Activated CD4-positive, alpha-beta T cell treated with anti-CD3 and anti-CD28 coated beads for 36 hours (primary cell): ENCODE results near the gene RAD18. TPM values are rescaled to one million over a fixed set of nuclear protein-coding genes. Genes with fewer than 3 reads are reported as not detected.

ENCODE experiments used
- ATAC-seq: fragments of 200-7000 bp; cut with Tn5 transposase; one replicate; pipeline ENCODE4 v1.10.0; 2021; ENCODE audit warnings: mild to moderate bottlenecking, moderate library complexity
- CTCF ChIA-PET: fragments of 350-600 bp; sonication (Branson Sonifier 250); formaldehyde crosslinking; loops from one replicate; lab custom pipeline; 2021; ENCODE audit warnings: antibody characterized with exemption; lab: Charles Lee
- POLR2A ChIA-PET: fragments of 350-600 bp; sonication (Branson Sonifier 250); formaldehyde crosslinking; loops from one replicate; lab custom pipeline; 2021; ENCODE audit warnings: antibody characterized with exemption, inconsistent platforms; lab: Charles Lee
- DNase-seq: peaks from one replicate; pipeline ENCODE4 v3.0.0-alpha.2; 2020
- H3K27ac Mint-ChIP-seq: one replicate; pipeline ENCODE4 v1.8.0; 2021; ENCODE audit warnings: mixed read lengths
- H3K27me3 Mint-ChIP-seq: one replicate; pipeline ENCODE4 v1.8.0; 2021; ENCODE audit warnings: mixed read lengths
- H3K36me3 Mint-ChIP-seq: one replicate; pipeline ENCODE4 v1.8.0; 2021; ENCODE audit warnings: low read depth, mixed read lengths
- H3K4me1 Mint-ChIP-seq: one replicate; pipeline ENCODE4 v1.8.0; 2021; ENCODE audit warnings: mixed read lengths
- H3K4me3 Mint-ChIP-seq: one replicate; pipeline ENCODE4 v1.8.0; 2021; ENCODE audit warnings: mild to moderate bottlenecking, moderate library complexity, mixed read lengths
- H3K9me3 Mint-ChIP-seq: one replicate; pipeline ENCODE4 v1.8.0; 2021; ENCODE audit warnings: low read depth, mixed read lengths
- intact Hi-C, 2 experiments: fragments of 100-400 bp; cut with DNase I in 1 of 2; cut with micrococcal nuclease in 1 of 2; formaldehyde crosslinking; loops; one replicate each; pipeline versions ENCODE4 v1.14.2 to v1.15.1; 2022 to 2024; cut with DNase I, micrococcal nuclease
- total RNA-seq, 2 experiments: library from RNA; stranded (reverse); gene quantifications; one replicate each; pipeline ENCODE4 v1.2.3, GENCODE V29; 2021

RAD18 gene
- total RNA-seq, 2 experiments from 2014 or later: 47.8 to 50.5 TPM

DNA sequence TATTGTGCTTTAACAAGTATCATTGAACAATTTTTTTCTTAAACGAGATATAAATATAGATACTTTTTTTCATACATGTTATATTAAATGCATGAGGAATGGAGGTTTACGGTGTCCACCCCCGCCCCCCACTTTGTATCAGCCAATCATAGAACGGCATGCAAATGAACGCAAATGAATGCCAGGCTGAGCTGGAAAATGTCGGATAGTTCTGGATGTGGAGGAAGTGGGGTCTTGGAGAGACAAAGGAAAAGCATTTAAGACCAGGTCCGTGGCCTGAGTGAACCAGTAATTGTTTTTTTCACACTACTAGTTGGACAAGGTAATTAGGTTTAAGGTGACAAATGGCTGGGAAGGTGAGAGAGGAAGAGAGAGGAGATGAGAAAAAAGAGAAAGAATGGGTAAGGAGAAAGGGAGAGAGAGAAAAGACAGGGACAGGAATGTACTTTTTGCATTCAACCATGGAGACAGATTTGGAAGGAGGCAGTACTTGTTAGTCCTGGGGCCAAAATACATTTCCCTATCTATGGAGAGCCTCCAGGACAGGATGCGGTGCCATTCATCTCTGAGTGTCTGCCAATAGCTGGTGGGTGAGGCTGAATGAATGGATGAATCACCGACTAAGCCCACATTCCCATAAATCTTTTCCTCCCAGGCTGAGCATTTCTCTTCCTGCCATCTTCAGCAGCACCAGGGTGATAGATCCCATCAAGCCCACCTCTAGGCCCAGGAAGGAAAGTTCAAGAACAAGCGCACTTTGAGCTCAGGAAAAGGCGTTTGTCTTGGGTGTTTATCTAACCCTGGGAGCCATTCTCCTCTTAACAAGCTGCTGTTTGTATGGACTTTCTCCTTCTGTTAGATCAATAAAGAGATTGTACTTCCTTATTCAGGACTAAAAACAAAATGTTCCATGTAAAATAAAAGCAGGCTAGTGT is 1.4 kb upstream of the RAD18 start:
- DNase-seq (no peak), ATAC-seq (no peak)
- Mint-ChIP-seq H3K4me3 (peak overlapping the region; percentile 95), H3K4me1 (peaks cover 26% of the 10 kb centered on the region), H3K9me3 (no peaks in the 10 kb centered on the region), H3K36me3 (peaks cover 16% of the 10 kb centered on the region), H3K27ac (no peak overlapping the region), H3K27me3 (no peaks in the 10 kb centered on the region)
- CTCF ChIA-PET: interaction anchor here (1.1 to 1.2 kb wide), 2 partner anchors 23 to 335 kb away, joined by 4 to 5 read pairs; no protein-coding TSS in a partner anchor
- POLR2A ChIA-PET: no interaction called here
- intact Hi-C loops: loop anchor here (5.0 kb wide), 3 partner anchors 433 to 1358 kb away; partner anchors contain the start of genes BRPF1 (in 1 of the 2), SEC13 (in 1 of the 2) and SETD5 (in 1 of the 2)

DNA sequence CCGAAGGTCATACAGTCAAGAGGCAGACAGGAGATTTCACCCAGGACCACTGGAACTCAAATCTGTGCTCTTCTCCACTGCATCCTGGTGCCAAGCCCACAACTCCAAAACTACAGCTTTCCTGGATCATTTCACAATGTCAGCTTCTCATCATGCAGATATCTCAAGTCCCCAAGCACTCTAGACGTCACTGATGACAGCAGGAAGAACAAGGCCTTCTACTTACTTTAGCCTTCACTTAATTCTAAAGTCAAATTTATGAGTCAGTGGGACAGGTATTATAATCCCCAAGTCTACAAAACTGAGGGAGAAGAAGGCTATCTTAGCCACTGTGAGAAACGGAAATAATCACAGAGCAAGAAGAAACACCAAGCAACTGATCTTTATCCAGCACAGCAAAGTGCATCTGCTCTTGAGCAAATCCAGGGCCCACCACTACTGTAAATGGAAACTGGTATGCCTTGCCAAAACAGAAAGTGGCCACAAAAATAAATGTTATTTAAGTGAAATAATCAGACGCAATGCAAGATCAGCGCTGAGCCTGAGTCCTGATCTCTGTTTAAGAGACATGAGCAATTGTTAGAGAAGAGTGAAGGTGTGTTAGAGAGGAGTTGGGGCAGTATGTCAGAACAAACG is 928 bp downstream of the RAD18 start:
- H3K27ac Mint-ChIP-seq: peak overlapping the region; percentile 93
- no peaks in the 10 kb centered on the region for H3K27me3 Mint-ChIP-seq
- CTCF ChIA-PET: interaction anchor here (0.6 to 1.2 kb wide), 4 partner anchors 17 to 339 kb away, joined by 3 to 4 read pairs (median 4); no protein-coding TSS in a partner anchor
- no peaks in the 10 kb centered on the region for H3K9me3 Mint-ChIP-seq
- H3K36me3 Mint-ChIP-seq: peaks cover 32% of the 10 kb centered on the region
- POLR2A ChIA-PET: no interaction called here
- intact Hi-C loops: loop anchor here (2.0 to 5.0 kb wide), 6 partner anchors 400 to 1360 kb away; partner anchors contain the start of genes BRPF1 (in 1 of the 2), EMC3 (in 1 of the 2), MTMR14 (in 1 of the 2) and SEC13 (in 1 of the 2)
- DNase-seq (no peak), ATAC-seq (no peak)
- peaks cover 35% of the 10 kb centered on the region for H3K4me1 Mint-ChIP-seq
- H3K4me3 Mint-ChIP-seq: peak overlapping the region; percentile 95

DNA sequence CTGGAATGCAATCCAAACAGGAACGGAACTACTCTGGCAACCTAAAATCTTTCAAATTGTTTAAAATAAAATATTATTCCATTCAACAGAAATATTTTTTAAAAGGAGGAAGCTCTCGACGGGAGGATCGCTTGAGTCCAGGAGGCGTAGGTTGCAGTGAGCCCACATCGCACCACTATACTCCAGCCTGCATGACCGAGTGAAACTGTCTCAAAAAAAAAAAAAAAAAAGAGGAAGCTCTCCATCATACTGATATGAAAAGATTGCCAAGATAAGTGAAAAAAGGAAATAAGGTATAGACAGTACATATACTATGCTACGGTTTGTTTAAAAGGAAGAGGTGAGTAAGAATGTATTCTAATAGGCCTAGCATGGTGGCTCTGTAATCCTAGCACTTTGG is 3.6 kb downstream of the RAD18 start:
- POLR2A ChIA-PET: no interaction called here

DNA sequence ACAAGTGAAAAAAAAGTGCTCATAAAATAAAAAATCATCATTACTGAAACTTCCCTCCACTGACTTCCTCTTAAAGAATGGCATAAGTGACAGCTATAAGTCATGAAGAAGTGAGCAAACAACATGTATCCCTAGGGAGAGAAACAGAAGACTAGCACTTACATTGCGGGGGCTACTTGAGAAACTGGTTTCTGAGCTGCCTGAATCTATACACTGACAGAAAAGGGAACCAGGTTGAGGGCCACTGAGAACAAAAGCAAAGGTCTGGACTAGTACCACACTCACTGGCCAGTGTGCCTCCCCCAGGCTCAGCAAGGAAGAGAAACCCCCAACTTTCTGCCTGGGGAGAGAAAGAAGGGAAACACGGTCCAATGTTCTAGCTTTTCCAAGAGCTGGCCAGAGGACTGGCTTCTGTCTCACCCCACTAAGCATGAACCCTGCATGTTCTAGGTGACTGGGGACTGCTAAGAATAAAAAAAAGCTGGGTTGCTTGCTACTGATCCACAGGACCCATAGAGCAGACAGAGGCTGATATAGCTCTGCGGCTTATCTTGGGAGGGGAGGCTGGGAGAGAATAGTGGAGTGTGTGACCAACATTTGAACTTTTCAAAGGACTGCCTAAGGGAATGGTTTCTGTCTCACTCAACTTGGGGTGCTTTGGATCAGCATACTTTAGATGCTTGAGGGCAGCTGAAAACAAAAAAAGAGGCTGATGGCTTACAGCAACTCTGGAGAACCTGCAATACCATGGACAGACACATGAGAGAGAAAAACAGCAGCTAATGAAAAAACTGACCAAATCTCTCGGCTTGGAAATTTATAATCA is 8.1 kb downstream of the RAD18 start:
- Mint-ChIP-seq H3K27me3 (no peaks in the 10 kb centered on the region), H3K27ac (no peak overlapping the region), H3K4me3 (no peak overlapping the region), H3K9me3 (no peaks in the 10 kb centered on the region), H3K4me1 (peaks cover 22% of the 10 kb centered on the region), H3K36me3 (peaks cover 31% of the 10 kb centered on the region)
- ATAC-seq: no peak
- intact Hi-C loops: no loop called here
- ChIA-PET POLR2A (no interaction called here), CTCF (interaction anchor here (1.3 kb wide), 1 partner anchor 14 kb away, joined by 3 read pairs; no protein-coding TSS in a partner anchor)
- no peak for DNase-seq

More for the DNA sequence above, 3.6 kb downstream of the RAD18 start:
- intact Hi-C loops: loop anchor here (5.0 kb wide), 3 partner anchors 438 to 1363 kb away; partner anchors contain the start of genes BRPF1 (in 1 of the 2), SEC13 (in 1 of the 2) and SETD5 (in 1 of the 2)
- ATAC-seq (no peak), DNase-seq (no peak)
- no peak overlapping the region for H3K27ac Mint-ChIP-seq
- H3K9me3 Mint-ChIP-seq: no peaks in the 10 kb centered on the region
- peaks cover 41% of the 10 kb centered on the region for H3K36me3 Mint-ChIP-seq
- CTCF ChIA-PET: interaction anchor here (1.8 kb wide), 1 partner anchor 11 kb away, joined by 4 read pairs; no protein-coding TSS in a partner anchor
- peaks cover 37% of the 10 kb centered on the region for H3K4me1 Mint-ChIP-seq
- no peaks in the 10 kb centered on the region for H3K27me3 Mint-ChIP-seq
- H3K4me3 Mint-ChIP-seq: no peak overlapping the region

DNA sequence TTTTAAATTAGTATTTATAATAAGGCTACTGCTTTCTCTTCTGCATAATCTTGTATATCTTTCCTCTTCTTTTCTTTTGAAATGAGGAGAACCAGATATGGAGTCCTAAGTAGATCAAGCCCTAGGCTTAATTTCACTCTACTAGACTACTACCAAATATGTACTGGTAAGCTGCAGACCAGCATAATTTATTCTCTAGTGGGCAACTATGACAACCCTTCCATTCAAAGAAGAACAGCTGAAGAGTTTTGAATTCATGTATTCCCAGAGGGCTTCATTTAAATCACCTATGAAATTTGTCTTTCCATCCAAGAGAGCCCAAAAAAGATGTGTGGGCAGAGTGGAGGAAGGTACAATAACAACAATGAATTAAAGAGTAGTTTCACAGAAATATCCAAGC is 10.0 kb downstream of the RAD18 start:
- Mint-ChIP-seq H3K4me3 (no peak overlapping the region), H3K27me3 (no peaks in the 10 kb centered on the region), H3K4me1 (peaks cover 16% of the 10 kb centered on the region), H3K27ac (no peak overlapping the region), H3K36me3 (peaks cover 17% of the 10 kb centered on the region), H3K9me3 (no peaks in the 10 kb centered on the region)
- ChIA-PET POLR2A (interaction anchor here (0.9 kb wide), 1 partner anchor 10 kb away, joined by 3 read pairs; the partner anchor contains the start of gene RAD18), CTCF (interaction anchor here (0.7 to 1.0 kb wide), 2 partner anchors 11 to 14 kb away, joined by 4 read pairs; no protein-coding TSS in a partner anchor)
- DNase-seq: no peak
- intact Hi-C loops: no loop called here
- no peak for ATAC-seq

DNA sequence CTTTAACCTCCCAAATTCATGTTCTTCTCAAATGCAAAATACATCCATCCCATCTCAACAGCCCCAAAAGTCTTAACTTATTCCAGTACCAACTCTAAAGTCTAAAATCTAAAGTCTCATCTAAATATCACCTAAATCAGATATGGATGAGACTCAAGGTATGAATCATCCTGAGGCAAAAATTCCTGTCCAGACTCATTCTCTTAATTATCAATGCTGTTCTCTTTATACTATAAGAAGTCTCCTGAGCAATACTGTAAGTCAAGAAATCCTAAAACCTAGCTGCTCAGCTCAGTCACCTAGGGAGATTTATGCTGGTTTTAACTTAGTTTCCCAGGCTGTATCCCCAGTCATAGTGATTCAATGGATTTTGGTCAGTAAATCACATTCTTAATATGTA is 11.1 kb downstream of the RAD18 start:
- Mint-ChIP-seq H3K27ac (no peak overlapping the region), H3K9me3 (no peaks in the 10 kb centered on the region), H3K4me1 (peaks cover 13% of the 10 kb centered on the region), H3K36me3 (peaks cover 18% of the 10 kb centered on the region), H3K4me3 (no peak overlapping the region), H3K27me3 (no peaks in the 10 kb centered on the region)
- intact Hi-C loops: no loop called here
- no peak for ATAC-seq
- ChIA-PET CTCF (no interaction called here), POLR2A (no interaction called here)
- DNase-seq: no peak

DNA sequence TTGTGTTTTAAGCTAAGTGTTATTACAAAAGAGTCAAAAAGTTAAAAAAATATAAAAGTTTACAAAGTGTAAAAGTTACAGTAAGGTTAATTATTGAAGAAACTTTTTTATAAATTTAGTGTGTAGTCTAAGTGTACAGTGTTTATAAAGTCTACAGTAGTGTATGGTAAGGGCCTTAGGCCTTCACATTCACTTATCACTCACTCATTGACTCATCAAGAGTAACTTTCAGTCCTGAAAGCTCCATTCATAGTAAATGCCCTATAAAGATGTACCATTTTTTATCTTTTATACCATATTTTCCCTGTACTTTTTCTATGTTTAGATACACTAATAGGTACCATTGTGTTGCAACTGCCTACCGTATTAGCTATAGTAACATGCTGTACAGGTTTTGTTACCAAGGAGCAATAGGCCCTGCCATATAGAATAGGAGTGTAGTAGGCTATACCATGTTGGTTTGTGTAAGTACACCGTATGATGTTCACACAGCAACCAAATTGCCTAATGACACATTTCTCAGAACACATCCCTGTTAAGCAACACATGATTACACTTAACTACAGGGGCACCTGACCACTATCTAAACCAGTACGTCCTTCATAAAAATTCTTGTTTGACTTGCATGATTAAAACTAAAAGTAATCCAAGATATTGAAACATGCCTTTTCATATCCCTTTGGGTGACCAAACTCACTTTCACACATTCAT is 17.2 kb downstream of the RAD18 start:
- ChIA-PET CTCF (interaction anchor here (1.1 to 1.6 kb wide), 2 partner anchors 17 to 356 kb away, joined by 3 to 5 read pairs; partner anchors contain the start of gene RAD18), POLR2A (no interaction called here)
- ATAC-seq: peak; percentile 73
- intact Hi-C loops: no loop called here
- H3K27me3 Mint-ChIP-seq: no peaks in the 10 kb centered on the region
- H3K4me3 Mint-ChIP-seq: no peak overlapping the region
- peaks cover 11% of the 10 kb centered on the region for H3K9me3 Mint-ChIP-seq
- H3K27ac Mint-ChIP-seq: no peak overlapping the region
- DNase-seq: no peak
- peaks cover 49% of the 10 kb centered on the region for H3K36me3 Mint-ChIP-seq
- peaks cover 6% of the 10 kb centered on the region for H3K4me1 Mint-ChIP-seq

DNA sequence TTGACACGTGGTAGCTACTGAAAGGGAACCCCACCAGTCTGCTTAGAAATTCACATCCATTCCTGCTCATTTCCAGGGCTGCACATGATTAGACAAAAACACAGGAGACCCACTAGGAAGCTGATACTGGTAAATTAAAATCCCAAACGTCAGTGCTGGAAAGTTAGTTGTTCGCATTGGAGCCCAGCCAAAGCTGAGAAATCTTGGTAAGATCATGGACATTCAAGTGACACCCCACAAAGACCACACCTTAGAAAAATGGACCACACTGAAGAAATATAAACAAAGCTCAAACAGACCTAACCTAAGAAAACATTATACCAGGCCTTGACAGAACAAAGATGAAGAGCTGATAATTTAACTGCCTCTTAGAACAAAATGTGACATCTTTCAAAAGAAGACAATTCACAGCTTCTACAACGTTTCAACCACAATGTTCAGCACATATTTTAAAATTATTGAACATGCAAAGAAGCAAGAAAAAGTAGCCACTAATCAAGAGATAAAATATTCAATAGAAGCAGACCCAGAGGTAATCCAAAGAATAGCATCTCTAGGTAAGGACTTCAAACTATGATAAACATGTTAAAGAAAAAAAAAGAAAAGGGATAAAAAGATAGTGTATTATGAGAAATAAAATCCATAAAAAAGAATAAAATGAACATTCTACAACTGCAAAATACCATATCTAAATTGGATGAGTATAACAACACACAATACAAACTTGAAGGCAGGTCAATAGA is 20.4 kb downstream of the RAD18 start:
- ATAC-seq (no peak), DNase-seq (no peak)
- Mint-ChIP-seq H3K4me3 (no peak overlapping the region), H3K36me3 (peaks cover 61% of the 10 kb centered on the region), H3K4me1 (no peaks in the 10 kb centered on the region), H3K9me3 (peaks cover 11% of the 10 kb centered on the region), H3K27ac (no peak overlapping the region), H3K27me3 (no peaks in the 10 kb centered on the region)
- POLR2A ChIA-PET: no interaction called here
- CTCF ChIA-PET: interaction anchor here (0.7 kb wide), 1 partner anchor 11 kb away, joined by 4 read pairs; no protein-coding TSS in a partner anchor
- intact Hi-C loops: no loop called here

DNA sequence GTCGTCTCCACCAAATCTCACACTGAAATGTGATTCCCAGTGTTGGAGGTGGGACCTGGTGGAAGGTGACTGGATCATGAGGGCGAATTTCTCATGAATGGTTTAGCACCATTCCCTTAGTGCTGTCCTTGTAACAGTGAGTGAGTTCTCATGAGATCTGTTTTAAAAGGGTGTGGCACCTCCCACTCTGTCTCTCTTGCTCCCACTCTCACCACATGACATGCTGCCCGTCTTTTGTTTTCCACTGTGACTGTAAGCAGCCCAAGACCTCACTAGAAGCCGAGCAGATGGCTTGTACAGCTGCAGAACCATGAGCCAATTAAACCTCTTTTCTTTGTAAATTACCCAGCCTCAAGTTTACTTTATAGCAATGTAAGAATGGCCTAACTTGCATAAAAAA is 21.2 kb downstream of the RAD18 start:
- Mint-ChIP-seq H3K36me3 (peaks cover 59% of the 10 kb centered on the region), H3K4me1 (no peaks in the 10 kb centered on the region), H3K27me3 (no peaks in the 10 kb centered on the region), H3K4me3 (no peak overlapping the region), H3K27ac (no peak overlapping the region), H3K9me3 (peaks cover 11% of the 10 kb centered on the region)
- intact Hi-C loops: no loop called here
- POLR2A ChIA-PET: no interaction called here
- CTCF ChIA-PET: interaction anchor here (0.8 kb wide), 1 partner anchor 33 kb away, joined by 3 read pairs; no protein-coding TSS in a partner anchor
- no peak for DNase-seq
- ATAC-seq: no peak

DNA sequence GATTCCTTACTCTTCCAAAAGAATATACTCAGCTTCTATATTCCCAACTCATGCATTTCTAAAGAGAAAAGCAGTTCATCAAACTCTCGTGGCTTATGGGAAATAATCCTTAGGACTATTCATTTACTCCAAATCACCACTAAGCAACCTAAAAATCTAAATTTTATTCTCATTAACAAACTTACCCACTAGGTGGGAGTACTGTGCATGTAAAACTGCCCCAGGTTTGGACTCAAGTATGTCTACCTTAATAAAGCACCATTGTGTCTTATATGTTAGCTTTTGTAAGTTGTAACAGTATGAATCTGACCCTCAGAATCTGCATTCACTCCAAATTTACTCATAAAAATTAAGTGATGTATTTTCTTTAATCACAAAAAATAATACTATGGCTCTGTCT is 25.3 kb downstream of the RAD18 start:
- Mint-ChIP-seq H3K36me3 (peaks cover 39% of the 10 kb centered on the region), H3K4me1 (no peaks in the 10 kb centered on the region), H3K27me3 (no peaks in the 10 kb centered on the region), H3K9me3 (peaks cover 4% of the 10 kb centered on the region), H3K27ac (no peak overlapping the region), H3K4me3 (no peak overlapping the region)
- CTCF ChIA-PET: no interaction called here
- POLR2A ChIA-PET: no interaction called here
- intact Hi-C loops: no loop called here
- DNase-seq (no peak), ATAC-seq (peak; percentile 33)
